MM.1S (cell line): ENCODE measurements around the gene FAM111B.

Experiments
- DNase-seq: peaks from one replicate; pipeline ENCODE4 v3.0.0-alpha.2; 2015
- H2AFZ ChIP-seq: fragments of 300-600 bp; sonication (generic); 2 replicates; pipeline ENCODE4 v1.6.0; 2016; ENCODE audit warnings: antibody characterized with exemption, low read length
- H3F3A ChIP-seq: fragments of 300-600 bp; sonication (generic); 2 replicates; pipeline ENCODE4 v1.6.1; 2016; ENCODE audit warnings: mild to moderate bottlenecking, antibody characterized with exemption, low read length, moderate library complexity, mixed read lengths; ENCODE audit not compliant: insufficient read depth
- H3K27ac ChIP-seq: fragments of 300-600 bp; sonication (generic); 2 replicates; pipeline ENCODE4 v1.5.1; 2016; ENCODE audit warnings: mild to moderate bottlenecking, low read length
- H3K27me3 ChIP-seq: fragments of 300-600 bp; sonication (generic); replicated peaks from 2 replicates; pipeline ENCODE4 v1.6.0; 2016; ENCODE audit warnings: low read length; ENCODE audit not compliant: insufficient read depth
- H3K36me3 ChIP-seq: fragments of 300-600 bp; sonication (generic); replicated peaks from 2 replicates; pipeline ENCODE4 v1.6.1; 2016; ENCODE audit warnings: mild to moderate bottlenecking, low read length, mixed read lengths; ENCODE audit not compliant: insufficient read depth
- H3K4me1 ChIP-seq: fragments of 300-600 bp; sonication (generic); 2 replicates; pipeline ENCODE4 v1.6.1; 2016; ENCODE audit warnings: low read length, mixed read lengths
- H3K4me2 ChIP-seq: fragments of 300-600 bp; sonication (generic); 2 replicates; pipeline ENCODE4 v1.6.0; 2016; ENCODE audit warnings: low read depth, low read length
- H3K4me3 ChIP-seq: fragments of 300-600 bp; sonication (generic); 2 replicates; pipeline ENCODE4 v1.5.1; 2016; ENCODE audit warnings: low read length, mixed read lengths
- H3K79me2 ChIP-seq: fragments of 300-600 bp; sonication (generic); 2 replicates; pipeline ENCODE4 v1.6.1; 2016; ENCODE audit warnings: mixed run types, low read length, mixed read lengths
- H3K9ac ChIP-seq: fragments of 300-600 bp; sonication (generic); 2 replicates; pipeline ENCODE4 v1.6.1; 2016; ENCODE audit warnings: low read length, mixed read lengths
- H3K9me2 ChIP-seq: fragments of 300-600 bp; sonication (generic); replicated peaks from 2 replicates; pipeline ENCODE4 v1.6.1; 2016; ENCODE audit warnings: mild to moderate bottlenecking, low read length, mixed read lengths; ENCODE audit not compliant: insufficient read depth
- H3K9me3 ChIP-seq: fragments of 300-600 bp; sonication (generic); replicated peaks from 2 replicates; pipeline ENCODE4 v1.6.1; 2016; ENCODE audit warnings: mild to moderate bottlenecking, low read length, mixed read lengths; ENCODE audit not compliant: insufficient read depth
- H4K20me1 ChIP-seq: fragments of 300-600 bp; sonication (generic); 2 replicates; pipeline ENCODE4 v1.6.1; 2016; ENCODE audit warnings: mild to moderate bottlenecking, low read length, moderate library complexity, mixed read lengths; ENCODE audit not compliant: insufficient read depth
- EZH2 ChIP-seq: fragments of 300-600 bp; sonication (generic); optimal IDR thresholded peaks from 2 replicates; pipeline ENCODE3; 2017; ENCODE audit warnings: low read depth, mild to moderate bottlenecking, antibody characterized with exemption, low read length, mixed read lengths
- EZH2phosphoT487 ChIP-seq: fragments of 300-600 bp; sonication (generic); IDR thresholded peaks from 2 replicates; pipeline ENCODE4 v1.6.1; 2018; ENCODE audit warnings: antibody characterized with exemption, low read length
- TF ChIP-seq, protein P1 (sequence below): fragments of 300-600 bp; sonication (generic); IDR thresholded peaks from 2 replicates; pipeline ENCODE4 v1.5.1; 2016; ENCODE audit warnings: antibody characterized with exemption, low read length, mixed read lengths

Gene FAM111B

DNA sequence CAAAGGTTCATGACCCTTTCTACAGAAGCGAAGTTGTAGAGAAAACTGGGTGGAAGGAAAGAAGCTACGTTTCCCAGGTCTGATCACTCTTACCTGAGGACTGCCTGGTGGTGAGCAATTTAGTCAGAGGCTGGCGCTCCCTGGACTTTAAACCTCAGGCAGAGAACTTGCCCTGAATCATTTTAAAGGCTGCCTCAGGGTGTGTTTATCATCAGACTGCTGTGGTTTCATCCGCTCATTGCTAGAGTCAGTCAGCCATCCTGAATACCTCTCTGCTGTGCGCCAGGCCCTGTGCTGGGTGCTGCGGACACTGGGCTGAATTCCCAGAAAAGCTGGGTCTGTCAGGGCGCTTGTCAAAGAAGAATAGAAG, 67.6 kb downstream of the FAM111B start:
- no peaks in the 10 kb centered on the region for H3K4me1 ChIP-seq
- no peaks in the 10 kb centered on the region for H3K79me2 ChIP-seq
- no peak overlapping the region for H3K27ac ChIP-seq
- H3K9me2 ChIP-seq = no peaks in the 10 kb centered on the region
- no peaks in the 10 kb centered on the region for H4K20me1 ChIP-seq
- no peaks in the 10 kb centered on the region for H3K9me3 ChIP-seq
- H3K9ac ChIP-seq = no peak overlapping the region
- H3K4me3 ChIP-seq = no peak overlapping the region
- DNase-seq = no peak
- no peaks in the 10 kb centered on the region for H3F3A ChIP-seq
- no peaks in the 10 kb centered on the region for H3K36me3 ChIP-seq
- H2AFZ ChIP-seq = no peak overlapping the region
- TF ChIP-seq EZH2phosphoT487 (no peak), EZH2 (no peak)
- TF ChIP-seq, protein P1, sequence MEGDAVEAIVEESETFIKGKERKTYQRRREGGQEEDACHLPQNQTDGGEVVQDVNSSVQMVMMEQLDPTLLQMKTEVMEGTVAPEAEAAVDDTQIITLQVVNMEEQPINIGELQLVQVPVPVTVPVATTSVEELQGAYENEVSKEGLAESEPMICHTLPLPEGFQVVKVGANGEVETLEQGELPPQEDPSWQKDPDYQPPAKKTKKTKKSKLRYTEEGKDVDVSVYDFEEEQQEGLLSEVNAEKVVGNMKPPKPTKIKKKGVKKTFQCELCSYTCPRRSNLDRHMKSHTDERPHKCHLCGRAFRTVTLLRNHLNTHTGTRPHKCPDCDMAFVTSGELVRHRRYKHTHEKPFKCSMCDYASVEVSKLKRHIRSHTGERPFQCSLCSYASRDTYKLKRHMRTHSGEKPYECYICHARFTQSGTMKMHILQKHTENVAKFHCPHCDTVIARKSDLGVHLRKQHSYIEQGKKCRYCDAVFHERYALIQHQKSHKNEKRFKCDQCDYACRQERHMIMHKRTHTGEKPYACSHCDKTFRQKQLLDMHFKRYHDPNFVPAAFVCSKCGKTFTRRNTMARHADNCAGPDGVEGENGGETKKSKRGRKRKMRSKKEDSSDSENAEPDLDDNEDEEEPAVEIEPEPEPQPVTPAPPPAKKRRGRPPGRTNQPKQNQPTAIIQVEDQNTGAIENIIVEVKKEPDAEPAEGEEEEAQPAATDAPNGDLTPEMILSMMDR = no peak
- H3K4me2 ChIP-seq = no peak overlapping the region
- peaks cover 9% of the 10 kb centered on the region for H3K27me3 ChIP-seq

GRCh38 chr11:59175091-59175501, 68.1 kb downstream of the FAM111B start:
- H3K36me3 ChIP-seq = no peaks in the 10 kb centered on the region
- no peaks in the 10 kb centered on the region for H3K9me3 ChIP-seq
- no peak for TF ChIP-seq EZH2phosphoT487
- TF ChIP-seq EZH2 = no peak
- TF ChIP-seq, protein P1 = no peak
- no peaks in the 10 kb centered on the region for H3K79me2 ChIP-seq
- no peak for DNase-seq
- H3K4me1 ChIP-seq = no peaks in the 10 kb centered on the region
- H3F3A ChIP-seq = no peaks in the 10 kb centered on the region
- H3K9ac ChIP-seq = no peak overlapping the region
- no peak overlapping the region for H2AFZ ChIP-seq
- H3K9me2 ChIP-seq = no peaks in the 10 kb centered on the region
- no peak overlapping the region for H3K4me2 ChIP-seq
- no peaks in the 10 kb centered on the region for H4K20me1 ChIP-seq
- peaks cover 9% of the 10 kb centered on the region for H3K27me3 ChIP-seq
- no peak overlapping the region for H3K27ac ChIP-seq
- no peak overlapping the region for H3K4me3 ChIP-seq

GRCh38 chr11:59176330-59176729, 69.3 kb downstream of the FAM111B start:
- no peak for DNase-seq
- no peaks in the 10 kb centered on the region for H4K20me1 ChIP-seq
- peaks cover 9% of the 10 kb centered on the region for H3K27me3 ChIP-seq
- no peaks in the 10 kb centered on the region for H3K36me3 ChIP-seq
- no peaks in the 10 kb centered on the region for H3K4me1 ChIP-seq
- no peak for TF ChIP-seq EZH2
- TF ChIP-seq, protein P1 = no peak
- no peak for TF ChIP-seq EZH2phosphoT487
- H3K9me2 ChIP-seq = no peaks in the 10 kb centered on the region
- H3F3A ChIP-seq = no peaks in the 10 kb centered on the region
- H3K4me3 ChIP-seq = no peak overlapping the region
- no peak overlapping the region for H3K27ac ChIP-seq
- H3K9me3 ChIP-seq = no peaks in the 10 kb centered on the region
- H3K79me2 ChIP-seq = no peaks in the 10 kb centered on the region
- H2AFZ ChIP-seq = no peak overlapping the region
- no peak overlapping the region for H3K4me2 ChIP-seq
- H3K9ac ChIP-seq = no peak overlapping the region
